WTC11 (cell line): ENCODE results near the gene MESP1. TPM values are rescaled to one million over a fixed set of nuclear protein-coding genes. Genes with fewer than 3 reads are reported as not detected.

Source experiments
- ARID4B ChIP-seq: sonication (generic); formaldehyde crosslinking; IDR thresholded peaks from 2 replicates; pipeline ENCODE4 v1.8.0; 2023; ENCODE audit warnings: missing genetic modification reagents, mild to moderate bottlenecking, borderline replicate concordance
- ATF1 ChIP-seq: sonication (generic); formaldehyde crosslinking; IDR thresholded peaks from 2 replicates; pipeline ENCODE4 v1.8.1; 2023; ENCODE audit warnings: mild to moderate bottlenecking, moderate library complexity, missing genetic modification reagents
- ATF2 ChIP-seq: sonication (generic); formaldehyde crosslinking; IDR thresholded peaks from 2 replicates; pipeline ENCODE4 v1.8.1; 2022; ENCODE audit warnings: low read depth, missing genetic modification reagents, borderline replicate concordance
- CREM ChIP-seq: sonication (generic); formaldehyde crosslinking; IDR thresholded peaks from 2 replicates; pipeline ENCODE4 v1.8.1; 2022; ENCODE audit warnings: mild to moderate bottlenecking, missing genetic modification reagents, moderate library complexity
- E2F4 ChIP-seq: sonication (generic); formaldehyde crosslinking; IDR thresholded peaks from 2 replicates; pipeline ENCODE4 v1.8.1; 2022; ENCODE audit warnings: low read depth, mild to moderate bottlenecking, moderate library complexity, missing genetic modification reagents, borderline replicate concordance
- GRHL2 ChIP-seq: fragments of 250-450 bp; sonication (Bioruptor Pico); IDR thresholded peaks from 2 replicates; pipeline ENCODE4 v1.8.0; 2022; ENCODE audit warnings: mild to moderate bottlenecking, moderate library complexity; ENCODE audit not compliant: insufficient replicate concordance, severe bottlenecking
- GTF2I ChIP-seq: fragments of 250-450 bp; sonication (Bioruptor Pico); conservative IDR thresholded peaks from 2 replicates; pipeline ENCODE4 v1.4.0; 2021; ENCODE audit warnings: mild to moderate bottlenecking
- NFYB ChIP-seq: sonication (generic); formaldehyde crosslinking; conservative IDR thresholded peaks from 2 replicates; pipeline ENCODE4 v1.8.0; 2022; ENCODE audit warnings: low read depth, missing genetic modification reagents
- NR2C2 ChIP-seq: sonication (generic); formaldehyde crosslinking; IDR thresholded peaks from 2 replicates; pipeline ENCODE4 v1.8.0; 2022; ENCODE audit warnings: mild to moderate bottlenecking, missing genetic modification reagents
- NR3C1 ChIP-seq: sonication (generic); formaldehyde crosslinking; conservative IDR thresholded peaks from 2 replicates; pipeline ENCODE4 v1.8.1; 2023; ENCODE audit warnings: low read depth, mild to moderate bottlenecking, missing genetic modification reagents
- PRDM15 ChIP-seq: sonication (generic); formaldehyde crosslinking; IDR thresholded peaks from 2 replicates; pipeline ENCODE4 v1.8.0; 2022; ENCODE audit warnings: missing genetic modification reagents
- RELA ChIP-seq: sonication (generic); formaldehyde crosslinking; IDR thresholded peaks from 2 replicates; pipeline ENCODE4 v1.8.1; 2022; ENCODE audit warnings: missing genetic modification reagents, mild to moderate bottlenecking, borderline replicate concordance
- USF1 ChIP-seq: sonication (generic); formaldehyde crosslinking; IDR thresholded peaks from 2 replicates; pipeline ENCODE4 v1.8.0; 2022; ENCODE audit warnings: mild to moderate bottlenecking, missing genetic modification reagents
- ZNF263 ChIP-seq: sonication (generic); formaldehyde crosslinking; IDR thresholded peaks from 2 replicates; pipeline ENCODE4 v1.8.1; 2022; ENCODE audit warnings: low read depth, mild to moderate bottlenecking, moderate library complexity, missing genetic modification reagents
- ZNF423 ChIP-seq: fragments of 250-450 bp; sonication (Bioruptor Pico); IDR thresholded peaks from 2 replicates; pipeline ENCODE4 v2.1.2; 2022; ENCODE audit warnings: mild to moderate bottlenecking, moderate library complexity
- total RNA-seq: library from RNA; stranded (reverse); gene quantifications from 3 replicates; pipeline ENCODE4 v1.2.3, GENCODE V29; 2021

MESP1 gene
- total RNA-seq, 1 experiment from 2014 or later = 0.50 TPM

GRCh38 chr15:89776274-89777072 is 25.4 kb upstream of the MESP1 start, which contains the start of gene MESP2 (continued):
- TF ChIP-seq NR2C2 (CRISPR knock-in tag) (no peak; the same call in 1 of the 2 replicates), ZNF263 (no peak), USF1 (CRISPR knock-in tag) (peak; percentile 49), GTF2I (CRISPR knock-in tag) (no peak), NFYB (CRISPR knock-in tag) (no peak), GRHL2 (no peak), CREM (peak; percentile 65; the same call in 1 of the 2 replicates), ATF1 (CRISPR knock-in tag) (peak; percentile 79; the same call in 1 of the 2 replicates), PRDM15 (CRISPR knock-in tag) (peak; percentile 40), NR3C1 (CRISPR knock-in tag) (peak; percentile 97), E2F4 (CRISPR knock-in tag) (peak; percentile 73; the same call in 1 of the 2 replicates), ZNF423 (CRISPR knock-in tag) (no peak), ARID4B (CRISPR knock-in tag) (peak; percentile 84), ATF2 (no peak), RELA (CRISPR knock-in tag) (peak; percentile 96)
